K562 (cell line): ENCODE results near the gene UBALD2. TPM values are rescaled to one million over a fixed set of nuclear protein-coding genes. Genes with fewer than 3 reads are reported as not detected.

Experiments used
- ATAC-seq: fragments of 200-7000 bp; cut with Tn5 transposase; 3 replicates; pipeline ENCODE4 v1.9.1; 2020; ENCODE audit warnings: moderate library complexity
- BruUV-seq: library from RNA; stranded (reverse); fragments of 400-500 nt; replicated peaks from 2 replicates; lab custom pipeline; 2021; lab: Mats Ljungman, UMichigan
- CTCF ChIA-PET: fragments of 300-600 bp; formaldehyde crosslinking; extraction: SDS; loops from one replicate; lab custom pipeline; 2021; ENCODE audit warnings: low intra/inter-chr PET ratio; lab: Yijun Ruan, JAX
- POLR2A ChIA-PET: fragments of 300-600, 350-650 bp; sonication (Branson Sonifier 250); formaldehyde crosslinking; extraction: SDS; loops from one replicate; lab custom pipeline; 2021; ENCODE audit warnings: antibody characterized with exemption, inconsistent platforms; lab: Yijun Ruan, JAX
- DNase-seq, 4 experiments: peaks; one replicate each; pipeline versions ENCODE4 v3.0.0 to v3.0.0-alpha.2; 2011 to 2018; ENCODE audit warnings: low spot score in 3 of 4, mixed read lengths in 3 of 4; ENCODE audit errors: extremely low read depth in 1 of 4
- FAIRE-seq: peaks from 2 replicates; lab custom pipeline; 2011; peaks lifted over from hg19 to GRCh38; lab: Jason Lieb, UNC
- H2AFZ ChIP-seq: 2 replicates; pipeline ENCODE4 v1.6.0; 2011; ENCODE audit warnings: low read depth, low read length, control low read depth, inconsistent platforms
- H3K27ac ChIP-seq: fragments of 200-600 bp; 3 replicates; pipeline ENCODE4 v1.8.0; 2011; ENCODE audit warnings: low read depth, mild to moderate bottlenecking, control low read depth, inconsistent platforms, low read length, moderate library complexity, mixed read lengths; ENCODE audit errors: extremely low read depth
- H3K27me3 ChIP-seq, 2 experiments: fragments of 300-600 bp in 1 of 2; 2 replicates in 1 of 2; 3 replicates in 1 of 2; pipeline versions ENCODE4 v1.6.0 to v1.8.0; 2011; ENCODE audit warnings: inconsistent platforms in 2 of 2, low read length in 2 of 2, mild to moderate bottlenecking in 1 of 2, mixed read lengths in 1 of 2, moderate library complexity in 1 of 2; ENCODE audit not compliant: control insufficient read depth in 2 of 2, insufficient read depth in 2 of 2
- H3K36me3 ChIP-seq: fragments of 300-600 bp; 3 replicates; pipeline ENCODE4 v1.8.0; 2011; ENCODE audit warnings: mild to moderate bottlenecking, low read length, inconsistent platforms; ENCODE audit not compliant: control insufficient read depth, insufficient read depth
- H3K4me1 ChIP-seq, 2 experiments: fragments of 200-600 bp in 1 of 2; replicated peaks in 1 of 2; 2 replicates in 1 of 2; 3 replicates in 1 of 2; pipeline versions ENCODE4 v1.5.1 to v1.8.0; 2011; ENCODE audit warnings: inconsistent platforms in 2 of 2, low read length in 2 of 2, mild to moderate bottlenecking in 1 of 2, mixed read lengths in 1 of 2, moderate library complexity in 1 of 2; ENCODE audit not compliant: control insufficient read depth in 2 of 2, insufficient read depth in 2 of 2
- H3K4me2 ChIP-seq: 2 replicates; pipeline ENCODE4 v1.6.1; 2011; ENCODE audit warnings: low read length, control low read depth, inconsistent platforms, mixed read lengths; ENCODE audit not compliant: insufficient read depth
- H3K4me3 ChIP-seq: fragments of 200-600 bp; sonication (generic), shearing (Covaris generic); 2 replicates; pipeline ENCODE4 v1.5.1; 2016; ENCODE audit warnings: control low read depth, inconsistent platforms
- H3K79me2 ChIP-seq: fragments of 200-600 bp; 3 replicates; pipeline ENCODE4 v1.8.0; 2011; ENCODE audit warnings: low read length, inconsistent platforms; ENCODE audit not compliant: control insufficient read depth, insufficient read depth
- H3K9ac ChIP-seq, 2 experiments: 2 replicates each; pipeline versions ENCODE4 v1.6.0 to v1.6.1; 2011; ENCODE audit warnings: low read depth in 2 of 2, low read length in 2 of 2, control low read depth in 1 of 2, inconsistent platforms in 1 of 2, mild to moderate bottlenecking in 1 of 2, mixed read lengths in 1 of 2; ENCODE audit not compliant: insufficient read depth in 1 of 2
- H3K9me1 ChIP-seq: one replicate; pipeline ENCODE4 v1.6.0; 2011; ENCODE audit warnings: inconsistent platforms, mild to moderate bottlenecking, low read length, moderate library complexity; ENCODE audit not compliant: control insufficient read depth, insufficient read depth
- H3K9me3 ChIP-seq: replicated peaks from 2 replicates; pipeline ENCODE4 v1.5.1; 2011; ENCODE audit warnings: low read depth, low read length, inconsistent platforms; ENCODE audit not compliant: control insufficient read depth, insufficient read depth
- H4K20me1 ChIP-seq: replicated peaks from 2 replicates; pipeline ENCODE4 v1.6.1; 2011; ENCODE audit warnings: low read length, inconsistent platforms, mixed read lengths; ENCODE audit not compliant: control insufficient read depth, insufficient read depth
- CREB1 ChIP-seq, 2 experiments: sonication (generic) in 1 of 2; formaldehyde crosslinking in 1 of 2; IDR thresholded peaks; 2 replicates each; pipeline versions ENCODE4 v1.6.1 to v1.8.0; 2012 to 2022; ENCODE audit warnings: inconsistent platforms in 1 of 2, mild to moderate bottlenecking in 1 of 2, missing genetic modification reagents in 1 of 2, moderate library complexity in 1 of 2
- CTCF ChIP-seq, 3 experiments: IDR thresholded peaks in 2 of 3; conservative IDR thresholded peaks in 1 of 3; 2 replicates each; pipeline ENCODE4 v1.5.1; 2011 to 2012; ENCODE audit warnings: low read length in 3 of 3, mild to moderate bottlenecking in 3 of 3, control low read depth in 2 of 3, improper control_type of control experiment in 1 of 3, inconsistent platforms in 1 of 3, low read depth in 1 of 3, mixed read lengths in 1 of 3, moderate library complexity in 1 of 3; ENCODE audit not compliant: insufficient read depth in 2 of 3
- FIP1L1 ChIP-seq: fragments of 200-400 bp; formaldehyde crosslinking; IDR thresholded peaks from 2 replicates; pipeline ENCODE4 v1.6.1; 2018; ENCODE audit warnings: mild to moderate bottlenecking, low read depth, low read length; ENCODE audit not compliant: poor library complexity, severe bottlenecking
- KDM5B ChIP-seq: fragments of 200-600 bp; sonication (generic); IDR thresholded peaks from 2 replicates; pipeline ENCODE4 v1.6.1; 2012; ENCODE audit warnings: low read depth, mild to moderate bottlenecking, moderate library complexity, low read length, control low read depth, inconsistent platforms; ENCODE audit not compliant: insufficient replicate concordance
- PCBP1 ChIP-seq: fragments of 200-400 bp; formaldehyde crosslinking; IDR thresholded peaks from 2 replicates; pipeline ENCODE4 v1.6.1; 2018; ENCODE audit warnings: mild to moderate bottlenecking, low read depth, low read length; ENCODE audit not compliant: poor library complexity, severe bottlenecking
- PHTF2 ChIP-seq: fragments of 250-450 bp; sonication (Bioruptor Pico); IDR thresholded peaks from 2 replicates; pipeline ENCODE4 v1.5.0; 2021; ENCODE audit warnings: mild to moderate bottlenecking
- POLR2A ChIP-seq: fragments of 450-650 bp; conservative IDR thresholded peaks from 2 replicates; pipeline ENCODE4 v1.6.1; 2016
- POLR2G ChIP-seq: fragments of 200-400 bp; formaldehyde crosslinking; IDR thresholded peaks from 2 replicates; pipeline ENCODE4 v1.6.1; 2017; ENCODE audit warnings: low read depth, mild to moderate bottlenecking, antibody characterized with exemption, low read length, moderate library complexity
- RBFOX2 ChIP-seq: fragments of 200-400 bp; formaldehyde crosslinking; IDR thresholded peaks from 2 replicates; pipeline ENCODE4 v1.6.1; 2017; ENCODE audit warnings: low read depth, mild to moderate bottlenecking, low read length, moderate library complexity
- RBM22 ChIP-seq: fragments of 200-400 bp; formaldehyde crosslinking; IDR thresholded peaks from 2 replicates; pipeline ENCODE4 v1.6.1; 2018; ENCODE audit warnings: low read length, low read depth; ENCODE audit not compliant: poor library complexity, severe bottlenecking
- TFAP4 ChIP-seq: sonication (generic); formaldehyde crosslinking; IDR thresholded peaks from 2 replicates; pipeline ENCODE4 v1.8.0; 2022; ENCODE audit warnings: missing genetic modification reagents, mild to moderate bottlenecking, moderate library complexity, borderline replicate concordance
- ZNF280B ChIP-seq: fragments of 250-450 bp; sonication (Bioruptor Pico); IDR thresholded peaks from 2 replicates; pipeline ENCODE4 v1.5.1; 2021; ENCODE audit warnings: mild to moderate bottlenecking
- ZNF655 ChIP-seq: fragments of 250-450 bp; sonication (Bioruptor Pico); IDR thresholded peaks from 2 replicates; pipeline ENCODE4 v1.5.0; 2021
- WGBS: fragments of 100-300 bp; shearing (Covaris generic); methylation state at CpG from one replicate; pipeline ENCODE4 v1.1.6; 2016; ENCODE audit warnings: low coverage, mixed read lengths; ENCODE audit not compliant: insufficient coverage; ENCODE audit errors: missing lambda C conversion rate; 5-methylcytosine and 5-hydroxymethylcytosine counted together
- in situ Hi-C: fragments of 300-500 bp; cut with MboI; formaldehyde crosslinking; loops from 4 replicates; pipeline ENCODE4 v1.15.0; 2018; ENCODE audit warnings: inconsistent platforms, mixed read lengths
- intact Hi-C: fragments of 100-400 bp; cut with micrococcal nuclease; formaldehyde crosslinking; loops from 2 replicates; pipeline ENCODE4 v1.14.2; 2022
- polyA plus RNA-seq, 8 experiments: library from polyadenylated mRNA; depleted of rRNA in 4 of 8; stranded (reverse) in 5 of 8; unstranded in 3 of 8; fragments of >200 nt; fragmentation: Nextera tagmentation in 2 of 8; fragmentation: Illumina TruSeq in 1 of 8; extraction: Ambion mirVana in 2 of 8; extraction: Trizol in 1 of 8; gene quantifications; 2 replicates each; pipeline versions ENCODE4 v1.2.1 to v1.2.3, GENCODE V29; 2011 to 2014; ENCODE audit warnings: inconsistent platforms in 1 of 8, missing spikeins in 1 of 8
- total RNA-seq, 7 experiments: library from RNA; depleted of rRNA in 6 of 7; stranded (reverse); fragments of >200 nt in 6 of 7; fragmentation: Illumina TruSeq in 2 of 7; extraction: Trizol in 2 of 7; gene quantifications; 2 replicates each; pipeline versions ENCODE4 v1.2.1 to v1.2.3, GENCODE V29; 2011 to 2021; ENCODE audit warnings: low replicate concordance in 1 of 7

Gene UBALD2
- total and polyA plus RNA-seq, 9 of the 15 experiments (the other 6 are each of a cell fraction or from before 2014, with no cell fraction given), result 2.3 to 94.1 (median 25.3) TPM

- DNase-seq, result no peak
- H3K4me2 ChIP-seq, result no peak overlapping the region
- no peaks in the 10 kb centered on the region for H4K20me1 ChIP-seq
- H3K4me3 ChIP-seq, result no peak overlapping the region
- H3K27ac ChIP-seq, result no peak overlapping the region
- peaks cover 27 to 95% of the 10 kb centered on the region in 2 experiments for H3K4me1 ChIP-seq
- BruUV-seq, result no TSS peak
- intact Hi-C loops (no loop called here), in situ Hi-C loops (no loop called here)
- POLR2A ChIA-PET, result interaction anchor here (0.5 to 10.6 kb wide), 28 partner anchors 8 to 419 kb away, joined by 3 to 227 read pairs (median 4); partner anchors contain the start of genes RNF157, UBALD2 and WBP2
- peaks cover 27% of the 10 kb centered on the region for H3K36me3 ChIP-seq
- 82% methylated on average over 18 of the region's 26 CpGs for WGBS
- no peaks in the 10 kb centered on the region for H3K27me3 ChIP-seq
- FAIRE-seq, result no peak
- peaks cover 23% of the 10 kb centered on the region for H3K79me2 ChIP-seq
- no peak for ATAC-seq
- TF ChIP-seq POLR2A (no peak), KDM5B (no peak), PCBP1 (peak; percentile 39), ZNF655 (CRISPR knock-in tag) (no peak), POLR2G (peak; percentile 87), ZNF280B (CRISPR knock-in tag) (no peak), RBFOX2 (peak; percentile 61), FIP1L1 (peak; percentile 78), RBM22 (peak; percentile 92), CTCF (IDR thresholded peaks at IDR 0.05 in 2 of 3, conservative IDR thresholded peaks at IDR 0.05 in 1 of 3; ENCODE audit: insufficient read depth in 2 of 3, low read depth in 1 of 3, low read length in 3 of 3) (no peak), CREB1 (IDR thresholded peaks at IDR 0.05) (no peak), CREB1 (CRISPR knock-in tag; IDR thresholded peaks at IDR 0.05) (peak; percentile 27; the same call in 1 of the 2 replicates), TFAP4 (CRISPR knock-in tag) (peak; percentile 41; the same call in 1 of the 2 replicates), PHTF2 (CRISPR knock-in tag) (no peak)
- H3K9me3 ChIP-seq, result no peaks in the 10 kb centered on the region
- no peak overlapping the region for H2AFZ ChIP-seq
- H3K9ac ChIP-seq, result peak overlapping the region in 1 of 2 experiments; percentile 6; a peak in 2 of 4 replicates
- CTCF ChIA-PET, result no interaction called here
- no peaks in the 10 kb centered on the region for H3K9me1 ChIP-seq
Observed at GRCh38 chr17:76273445-76274111, 8.4 kb downstream of the UBALD2 start.
